MM.1S (cell line): ENCODE data around the gene ZC3H12A.

ENCODE experiments used
- EZH2 ChIP-seq: fragments of 300-600 bp; sonication (generic); optimal IDR thresholded peaks from 2 replicates; pipeline ENCODE3; 2017; ENCODE audit warnings: low read depth, mild to moderate bottlenecking, antibody characterized with exemption, low read length, mixed read lengths
- EZH2phosphoT487 ChIP-seq: fragments of 300-600 bp; sonication (generic); IDR thresholded peaks from 2 replicates; pipeline ENCODE4 v1.6.1; 2018; ENCODE audit warnings: antibody characterized with exemption, low read length
- TF ChIP-seq, protein P1 (sequence below): fragments of 300-600 bp; sonication (generic); IDR thresholded peaks from 2 replicates; pipeline ENCODE4 v1.5.1; 2016; ENCODE audit warnings: antibody characterized with exemption, low read length, mixed read lengths

DNA sequence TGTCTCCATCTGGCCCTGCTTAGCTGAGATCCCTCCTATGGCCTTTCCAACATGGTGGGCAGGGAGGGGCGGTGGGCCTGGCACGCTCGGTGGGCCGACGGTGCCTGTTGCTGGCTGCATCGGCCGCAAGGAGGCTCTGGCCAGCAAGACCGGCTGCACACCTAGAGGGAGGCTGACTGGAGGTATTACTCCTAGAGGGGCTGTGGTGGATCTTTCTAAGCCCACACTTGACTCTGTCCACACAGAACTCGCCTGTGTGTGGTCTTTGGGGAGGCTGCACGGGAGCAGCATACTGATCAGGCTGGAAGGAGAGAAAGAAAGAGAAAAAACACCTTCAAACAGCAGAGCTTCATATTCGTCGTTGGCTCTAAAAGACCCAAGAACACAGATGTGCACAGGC is 41.7 kb upstream of the ZC3H12A start:
- TF ChIP-seq, protein P1, sequence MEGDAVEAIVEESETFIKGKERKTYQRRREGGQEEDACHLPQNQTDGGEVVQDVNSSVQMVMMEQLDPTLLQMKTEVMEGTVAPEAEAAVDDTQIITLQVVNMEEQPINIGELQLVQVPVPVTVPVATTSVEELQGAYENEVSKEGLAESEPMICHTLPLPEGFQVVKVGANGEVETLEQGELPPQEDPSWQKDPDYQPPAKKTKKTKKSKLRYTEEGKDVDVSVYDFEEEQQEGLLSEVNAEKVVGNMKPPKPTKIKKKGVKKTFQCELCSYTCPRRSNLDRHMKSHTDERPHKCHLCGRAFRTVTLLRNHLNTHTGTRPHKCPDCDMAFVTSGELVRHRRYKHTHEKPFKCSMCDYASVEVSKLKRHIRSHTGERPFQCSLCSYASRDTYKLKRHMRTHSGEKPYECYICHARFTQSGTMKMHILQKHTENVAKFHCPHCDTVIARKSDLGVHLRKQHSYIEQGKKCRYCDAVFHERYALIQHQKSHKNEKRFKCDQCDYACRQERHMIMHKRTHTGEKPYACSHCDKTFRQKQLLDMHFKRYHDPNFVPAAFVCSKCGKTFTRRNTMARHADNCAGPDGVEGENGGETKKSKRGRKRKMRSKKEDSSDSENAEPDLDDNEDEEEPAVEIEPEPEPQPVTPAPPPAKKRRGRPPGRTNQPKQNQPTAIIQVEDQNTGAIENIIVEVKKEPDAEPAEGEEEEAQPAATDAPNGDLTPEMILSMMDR = no peak; the same call in 1 of the 2 replicates
- no peak for TF ChIP-seq EZH2
- no peak for TF ChIP-seq EZH2phosphoT487
